Liver (tissue), 3 donors: Measurements from ENCODE around the gene USP46.

Source experiments
- CTCF ChIP-seq: fragments of 150-350 bp; IDR thresholded peaks from 2 replicates; pipeline ENCODE4 v1.5.1; 2017; ENCODE audit warnings: improper control_type of control experiment, low read depth, low read length; ENCODE audit not compliant: missing input control
- RXRA ChIP-seq, 2 donors: IDR thresholded peaks; 2 replicates each; pipeline ENCODE4 v1.6.1; 2017 to 2018; ENCODE audit warnings: antibody characterized with exemption in 2 of 2, mild to moderate bottlenecking in 1 of 2
- YY1 ChIP-seq: IDR thresholded peaks from 2 replicates; pipeline ENCODE4 v1.6.1; 2016; ENCODE audit warnings: antibody characterized with exemption, mild to moderate bottlenecking
- donor health status: healthy.
- donor health status: healthy.

- TF ChIP-seq CTCF (no peak), YY1 (no peak), RXRA (IDR thresholded peaks at IDR 0.05) (no peak)
These were observed 41.6 kb downstream of the USP46 start for GRCh38 chr4:52617336-52618020.
